Stimulated activated CD4-positive, alpha-beta T cell treated with anti-CD3 and anti-CD28 coated beads, Interleukin-4, amount 100 ng/mL, for 48 hours (primary cell): Measurements from ENCODE around the gene IGSF23.

ENCODE experiments used
- DNase-seq, 2 donors: peaks; one replicate each; pipeline ENCODE4 v3.0.0-alpha.2; 2020; ENCODE audit warnings: low read depth in 2 of 2

Gene IGSF23

DNA sequence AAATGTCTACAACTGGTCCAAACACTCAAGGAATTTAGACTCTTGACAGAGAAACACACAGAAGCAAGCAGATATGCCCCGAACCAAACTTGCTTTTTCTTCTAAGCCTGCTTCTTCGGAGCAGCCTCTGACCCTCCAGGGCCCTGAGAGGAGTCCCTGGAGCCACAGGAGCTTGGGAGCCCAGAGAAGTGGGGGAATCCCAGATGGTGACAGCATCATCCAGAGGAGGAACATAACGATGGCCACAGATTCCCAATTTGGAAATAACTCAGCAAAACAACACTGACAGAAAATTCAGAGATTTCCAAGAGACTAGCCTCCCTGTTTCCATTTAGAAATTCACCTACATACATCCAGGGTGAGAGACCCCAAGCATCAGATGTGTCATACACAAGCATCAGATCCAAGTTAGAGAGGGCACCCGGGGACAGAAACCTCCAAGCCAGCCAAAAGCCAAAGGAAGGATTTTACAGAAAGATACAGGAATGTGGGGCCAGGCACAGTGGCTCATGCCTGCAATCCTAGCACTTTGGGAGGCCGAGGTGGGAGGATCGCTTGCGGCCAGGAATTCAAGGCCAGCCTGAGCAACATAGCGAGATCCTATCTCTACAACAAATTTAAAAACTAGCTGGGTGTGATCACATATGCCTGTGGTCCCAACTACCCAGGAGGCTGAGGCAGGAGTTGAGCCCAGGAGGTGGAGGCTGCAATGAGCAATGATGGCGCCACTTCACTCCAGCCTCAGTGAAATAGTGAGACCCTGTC is 28.3 kb downstream of the IGSF23 start:
- no peak for DNase-seq

DNA sequence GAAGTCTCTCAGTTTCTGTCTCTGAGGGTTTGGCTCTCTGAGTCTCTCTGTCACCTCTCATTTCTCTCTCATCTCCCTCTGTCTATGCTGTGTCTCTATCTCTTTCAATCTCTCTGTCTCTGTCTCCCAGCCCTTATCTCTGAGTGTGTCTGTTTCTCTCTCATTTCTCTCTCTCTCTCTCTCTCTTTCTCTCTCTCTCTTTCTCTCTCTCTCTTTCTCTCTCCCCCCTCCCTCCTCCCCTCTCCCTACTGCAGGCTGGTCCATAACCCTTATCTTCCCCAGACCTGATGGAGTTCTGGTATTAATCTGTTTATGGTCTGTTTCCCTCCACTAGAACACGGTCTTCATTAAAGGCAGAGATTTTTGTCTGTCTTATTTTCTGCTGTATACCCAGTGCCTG is 29.0 kb downstream of the IGSF23 start:
- DNase-seq: no peak

DNA sequence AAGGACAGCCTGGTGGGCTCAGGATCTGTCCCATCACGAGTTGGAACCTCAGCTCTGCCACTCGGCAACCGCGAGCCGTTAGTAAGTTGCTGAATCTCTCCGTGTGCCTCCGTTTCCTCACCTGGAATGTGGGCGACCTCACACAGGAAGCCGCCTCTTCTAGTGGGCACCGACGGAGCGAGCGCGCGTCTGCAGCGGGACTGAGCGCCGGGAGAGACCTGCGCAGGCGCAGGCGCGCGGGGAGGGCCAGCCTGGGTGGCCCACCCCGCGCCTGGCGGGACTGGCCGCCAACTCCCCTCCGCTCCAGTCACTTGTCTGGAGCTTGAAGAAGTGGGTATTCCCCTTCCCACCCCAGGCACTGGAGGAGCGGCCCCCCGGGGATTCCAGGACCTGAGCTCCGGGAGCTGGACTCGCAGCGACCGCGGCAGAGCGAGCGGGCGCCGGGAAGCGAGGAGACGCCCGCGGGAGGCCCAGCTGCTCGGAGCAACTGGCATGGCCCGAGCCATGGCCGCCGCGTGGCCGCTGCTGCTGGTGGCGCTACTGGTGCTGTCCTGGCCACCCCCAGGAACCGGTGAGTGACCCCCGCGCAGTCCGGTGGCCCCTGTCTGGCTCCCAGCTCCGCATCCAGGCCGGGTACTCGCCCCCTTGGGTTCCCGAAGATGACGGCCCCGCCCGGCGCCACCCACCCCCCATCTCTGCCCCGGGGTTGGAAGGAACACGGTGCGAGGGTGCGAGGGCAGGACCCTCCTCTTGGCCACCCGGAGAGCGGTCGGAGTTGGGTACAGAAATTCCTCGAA is 30.4 kb downstream of the IGSF23 start, which contains the start of gene PVR:
Gene PVR, plus strand, starts transcription at position 306 of the 797 bp plus-strand sequence. Its CDS starts 187 bp downstream, at position 493.
- DNase-seq: peak; percentile 38

DNA sequence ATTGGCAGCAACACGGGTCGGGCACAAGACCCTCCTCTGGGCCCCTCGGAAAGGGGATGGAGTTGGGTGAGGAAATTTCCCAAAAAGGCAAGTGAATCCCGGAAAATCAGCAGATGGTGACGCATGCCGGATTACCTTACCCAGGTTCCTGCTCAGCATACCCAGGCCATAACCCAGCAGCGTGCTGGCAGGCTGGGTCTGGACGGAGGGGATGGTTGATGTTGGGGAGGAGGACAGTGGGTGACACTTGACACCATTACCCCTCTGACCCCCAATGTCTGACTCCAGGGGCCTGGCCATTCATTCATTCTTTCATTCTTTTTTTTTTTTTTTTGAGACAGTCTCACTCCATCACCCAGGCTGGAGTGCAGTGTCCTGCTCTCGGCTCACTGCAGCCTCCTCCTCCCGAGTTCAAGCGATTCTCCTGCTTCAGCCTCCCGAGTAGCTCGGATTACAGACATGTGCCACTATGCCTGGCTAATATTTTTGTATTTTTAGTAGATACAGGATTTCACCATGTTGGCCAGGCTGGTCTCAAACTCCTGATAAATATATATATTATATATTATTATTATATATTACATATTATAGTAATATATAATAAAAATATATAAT is 31.1 kb downstream of the IGSF23 start:
- DNase-seq: no peak

DNA sequence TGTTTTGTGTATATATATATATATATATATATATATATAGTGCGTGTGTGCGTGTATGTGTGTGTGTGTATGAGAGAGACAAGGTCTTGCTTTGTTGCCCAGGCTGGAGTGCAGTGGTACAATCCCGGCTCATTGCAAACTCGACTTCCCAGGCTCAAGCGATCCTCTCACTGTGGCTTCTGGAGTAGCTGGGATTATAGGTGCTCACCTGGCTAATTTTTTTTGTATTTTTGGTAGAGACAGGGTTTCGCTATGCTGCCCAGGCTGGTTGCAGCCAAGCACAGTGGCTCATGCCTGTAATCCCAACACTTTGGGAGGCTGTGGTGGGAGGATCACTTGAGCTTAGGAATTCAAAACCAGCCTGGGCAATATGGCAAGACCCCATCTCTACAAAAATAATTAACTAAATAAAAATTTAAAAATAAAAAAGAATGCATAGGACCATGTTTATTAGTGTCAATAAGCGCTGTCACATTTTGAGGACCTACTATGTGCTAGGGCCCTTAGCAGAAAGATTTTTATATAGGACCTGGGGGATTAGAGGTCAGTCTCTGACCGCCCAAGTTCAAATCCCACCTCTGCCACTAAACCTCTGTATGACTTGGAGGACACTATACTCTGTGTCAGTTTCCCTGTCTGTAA is 32.2 kb downstream of the IGSF23 start:
- DNase-seq: no peak

DNA sequence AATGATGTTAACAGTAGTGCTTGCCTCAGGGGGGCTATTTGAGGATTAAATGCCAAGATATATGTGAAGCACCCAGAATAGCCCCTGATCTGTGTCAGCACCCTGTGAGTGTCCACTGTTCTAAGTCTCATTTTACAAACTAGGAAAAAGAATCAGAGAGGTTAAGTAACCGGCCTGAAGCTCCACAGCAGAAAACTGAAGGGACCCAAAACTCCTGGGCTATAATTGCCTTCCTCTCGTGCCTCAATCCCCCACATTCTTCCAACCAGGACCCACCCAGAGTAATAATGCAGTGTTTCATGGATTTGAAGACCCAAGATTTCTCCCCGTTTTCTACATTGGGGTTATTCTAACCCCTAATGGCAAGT is 32.7 kb downstream of the IGSF23 start:
- no peak for DNase-seq

DNA sequence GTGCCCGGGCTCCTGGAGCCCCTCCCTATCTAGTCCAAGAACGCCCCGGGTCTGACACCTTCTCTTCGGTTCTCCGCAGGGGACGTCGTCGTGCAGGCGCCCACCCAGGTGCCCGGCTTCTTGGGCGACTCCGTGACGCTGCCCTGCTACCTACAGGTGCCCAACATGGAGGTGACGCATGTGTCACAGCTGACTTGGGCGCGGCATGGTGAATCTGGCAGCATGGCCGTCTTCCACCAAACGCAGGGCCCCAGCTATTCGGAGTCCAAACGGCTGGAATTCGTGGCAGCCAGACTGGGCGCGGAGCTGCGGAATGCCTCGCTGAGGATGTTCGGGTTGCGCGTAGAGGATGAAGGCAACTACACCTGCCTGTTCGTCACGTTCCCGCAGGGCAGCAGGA is 33.8 kb downstream of the IGSF23 start:
- no peak for DNase-seq

DNA sequence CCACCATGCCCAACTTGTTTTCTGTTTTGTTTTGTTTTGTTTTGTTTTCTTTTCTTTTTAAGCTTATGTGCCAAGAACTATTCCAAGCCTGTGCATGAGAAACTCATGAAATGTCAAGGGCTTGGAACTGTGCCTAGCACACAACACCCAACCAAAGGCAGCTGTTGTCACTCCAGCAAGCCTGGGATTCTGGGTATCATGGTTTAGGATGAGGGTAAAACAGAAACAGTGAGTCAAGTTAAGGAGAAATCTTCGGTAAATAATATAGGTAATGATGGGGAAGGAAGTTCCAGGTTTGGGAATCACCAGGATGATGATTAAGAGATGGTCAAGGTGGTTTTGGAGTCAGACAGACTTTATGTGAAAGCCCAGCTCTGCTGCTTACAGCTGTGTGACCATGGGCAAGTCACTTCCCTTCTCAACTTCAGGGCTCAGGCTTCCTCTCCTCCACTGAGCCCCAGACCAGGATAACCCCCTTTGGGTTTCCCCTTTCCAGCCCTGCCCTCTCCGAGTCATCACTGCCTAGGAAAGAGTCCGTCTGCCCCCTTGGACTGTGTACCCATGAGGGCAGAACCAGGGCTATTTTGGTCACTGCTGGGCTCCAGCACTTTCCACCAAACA is 35.4 kb downstream of the IGSF23 start:
- no peak for DNase-seq

DNA sequence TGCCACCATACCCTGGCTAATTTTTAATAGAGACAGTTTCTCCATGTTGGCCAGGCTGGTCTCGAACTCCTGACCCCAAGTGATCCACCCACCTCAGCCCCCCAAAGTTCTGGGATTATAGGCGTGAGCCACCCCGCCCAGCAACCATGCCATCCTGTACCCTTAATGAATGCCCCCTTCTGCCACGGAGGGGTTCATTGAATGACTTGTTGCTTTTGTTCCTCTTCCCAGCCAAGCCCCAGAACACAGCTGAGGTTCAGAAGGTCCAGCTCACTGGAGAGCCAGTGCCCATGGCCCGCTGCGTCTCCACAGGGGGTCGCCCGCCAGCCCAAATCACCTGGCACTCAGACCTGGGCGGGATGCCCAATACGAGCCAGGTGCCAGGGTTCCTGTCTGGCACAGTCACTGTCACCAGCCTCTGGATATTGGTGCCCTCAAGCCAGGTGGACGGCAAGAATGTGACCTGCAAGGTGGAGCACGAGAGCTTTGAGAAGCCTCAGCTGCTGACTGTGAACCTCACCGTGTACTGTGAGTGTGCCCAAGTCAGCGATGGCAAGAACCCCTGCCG is 36.3 kb downstream of the IGSF23 start:
- DNase-seq: no peak

DNA sequence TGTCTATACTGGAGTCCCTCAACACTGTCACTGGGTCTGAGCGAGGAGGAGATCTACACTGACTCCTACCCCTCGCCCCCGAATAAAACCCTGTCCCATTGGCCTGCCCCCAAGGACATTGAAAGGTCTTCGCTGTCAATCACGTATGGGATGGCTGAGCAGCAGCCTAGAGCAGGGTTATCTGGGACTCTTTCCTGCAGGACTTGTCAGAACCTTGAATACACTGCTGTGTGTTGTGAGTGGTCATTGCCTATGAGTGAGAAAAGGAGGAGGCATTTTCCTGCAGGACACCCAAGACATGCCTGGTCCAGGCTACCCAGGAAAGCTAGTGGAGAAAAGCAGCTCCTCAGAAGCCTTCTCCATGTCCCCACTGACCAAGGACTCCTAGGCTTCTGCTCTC is 40.0 kb downstream of the IGSF23 start:
- no peak for DNase-seq

DNA sequence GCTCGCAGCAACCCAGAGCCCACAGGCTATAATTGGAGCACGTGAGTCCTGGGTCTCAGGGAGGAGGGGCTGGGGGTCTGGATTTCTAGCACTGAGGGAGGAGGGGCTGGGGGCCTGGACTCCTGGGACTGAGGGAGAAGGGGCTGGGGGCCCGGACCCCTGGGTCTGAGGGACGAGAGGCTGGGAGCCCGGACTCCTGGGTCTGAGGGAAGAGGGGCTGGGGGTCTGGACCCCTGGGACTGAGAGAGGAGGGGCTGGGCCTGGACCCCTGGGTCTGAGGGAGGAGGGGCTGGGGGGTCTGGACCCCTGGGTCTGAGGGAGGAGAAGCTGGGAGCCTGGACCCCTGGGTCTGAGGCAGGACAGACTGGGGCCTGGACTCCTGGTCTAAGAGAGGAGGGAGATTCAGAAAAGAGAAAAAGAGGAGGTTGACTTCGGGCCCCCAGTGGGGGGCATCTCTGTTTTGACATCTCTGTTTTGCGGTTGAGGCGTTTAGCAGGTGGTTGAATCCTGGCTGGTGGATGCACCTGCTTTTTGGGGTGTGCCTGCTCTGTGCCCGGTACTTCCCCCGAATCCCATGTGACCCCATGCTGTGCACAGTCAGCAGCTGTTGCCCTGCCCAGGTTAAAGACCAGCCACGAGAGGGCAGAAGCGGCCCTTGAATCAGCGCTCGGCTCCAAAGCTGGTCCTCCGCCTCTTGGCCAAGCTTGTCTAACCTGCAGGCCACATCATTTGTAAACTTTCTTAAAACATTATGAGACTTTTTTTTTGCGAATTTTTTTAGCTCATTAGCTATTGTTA is 40.8 kb downstream of the IGSF23 start:
- peak; percentile 63 for DNase-seq

DNA sequence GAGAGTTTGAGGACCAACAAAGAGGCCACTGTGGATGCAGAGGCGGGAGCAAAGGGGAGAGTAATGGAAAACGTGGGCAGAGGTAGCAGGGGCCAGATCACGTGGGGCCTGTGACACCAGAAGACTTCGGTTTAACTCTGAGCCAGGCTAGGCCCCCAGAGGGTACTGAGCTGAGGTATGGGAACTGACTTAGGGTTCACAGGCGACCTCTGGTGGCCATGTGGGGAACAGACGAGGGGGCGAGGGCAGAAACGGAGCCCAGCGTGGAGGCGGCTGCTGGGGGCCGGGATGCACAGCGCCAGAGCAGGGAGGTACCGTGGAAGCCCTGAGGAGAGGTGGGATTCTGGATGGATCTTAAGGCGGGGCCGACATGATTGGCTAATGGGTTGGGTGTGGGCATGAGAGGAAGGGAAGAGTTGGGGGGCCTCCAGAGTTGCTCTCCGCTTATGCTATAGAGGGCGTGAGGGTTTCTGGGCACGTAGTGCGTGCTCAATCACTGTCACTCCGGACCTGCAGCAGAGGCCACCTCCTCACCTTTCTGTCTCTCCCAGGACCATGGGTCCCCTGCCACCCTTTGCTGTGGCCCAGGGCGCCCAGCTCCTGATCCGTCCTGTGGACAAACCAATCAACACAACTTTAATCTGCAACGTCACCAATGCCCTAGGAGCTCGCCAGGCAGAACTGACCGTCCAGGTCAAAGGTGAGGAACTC is 44.0 kb downstream of the IGSF23 start:
- DNase-seq: peak; percentile 61 to 77

DNA sequence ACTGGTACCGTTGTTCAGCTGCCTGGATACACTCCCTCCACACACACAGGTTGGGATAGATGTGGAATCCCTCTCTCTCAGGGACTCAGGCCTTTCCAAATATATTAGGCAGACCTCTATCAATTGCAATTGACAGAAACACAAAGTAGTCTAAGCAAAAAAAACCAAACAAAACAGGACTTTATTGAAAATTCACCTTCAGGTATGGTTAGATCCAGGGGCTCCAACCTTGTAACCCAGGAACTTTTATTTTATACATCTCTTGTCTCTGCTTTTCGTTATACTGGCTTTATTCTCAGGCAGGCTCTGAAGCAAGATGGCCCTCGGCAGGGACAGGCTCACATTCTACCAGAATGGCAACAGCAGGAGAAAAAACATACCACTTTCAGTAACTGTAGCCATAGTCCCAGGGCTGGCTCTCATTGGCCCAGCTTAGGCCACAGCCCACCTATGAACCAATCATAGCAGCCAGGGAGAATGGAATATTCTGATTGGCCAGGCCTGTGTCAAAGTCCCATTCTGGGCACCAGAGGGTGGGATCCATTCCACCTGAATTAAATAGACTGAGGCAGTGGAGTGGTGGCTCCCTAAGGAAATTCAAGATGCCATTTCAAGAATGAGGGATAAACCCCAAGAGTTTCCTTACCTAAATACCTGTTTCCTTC is 44.8 kb downstream of the IGSF23 start:
- DNase-seq: no peak

DNA sequence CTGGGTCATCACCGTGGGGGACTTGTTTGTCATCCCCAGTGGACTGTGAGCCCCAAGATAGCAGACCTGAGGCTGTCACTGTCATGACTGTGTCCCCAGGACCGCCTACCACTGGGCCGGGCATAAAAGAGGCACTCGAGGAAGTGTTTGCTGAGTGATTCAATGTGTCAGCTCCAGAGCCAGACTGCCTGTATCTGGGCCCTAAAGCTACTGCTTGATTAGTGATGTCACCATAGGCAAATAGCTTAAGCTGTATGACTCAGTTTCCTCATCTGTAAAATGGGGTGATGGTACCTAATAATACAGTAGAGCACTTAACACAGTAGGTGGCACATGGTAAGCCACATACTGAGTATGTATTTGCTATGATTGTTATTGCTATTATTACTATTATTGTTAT is 46.7 kb downstream of the IGSF23 start:
- DNase-seq: no peak

DNA sequence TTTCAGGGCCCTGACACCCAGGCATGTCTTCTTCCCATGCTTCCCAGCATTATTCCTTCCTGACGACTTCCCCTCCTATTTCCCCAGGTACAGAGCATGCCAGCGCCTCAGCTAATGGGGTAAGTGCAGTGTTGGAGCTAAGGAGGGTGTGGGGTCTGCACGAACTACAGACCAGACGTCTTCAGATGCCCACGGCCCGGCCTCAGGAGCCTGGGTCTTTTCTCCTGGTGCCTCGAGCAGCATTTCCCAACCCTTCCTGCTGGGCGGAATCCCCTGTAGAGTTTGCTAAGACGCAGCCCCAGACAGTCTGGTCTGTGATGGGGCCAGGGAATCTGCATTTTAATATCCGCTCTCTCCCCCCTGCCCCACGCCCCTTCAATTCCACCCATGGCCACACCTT is 47.8 kb downstream of the IGSF23 start:
- DNase-seq: no peak

DNA sequence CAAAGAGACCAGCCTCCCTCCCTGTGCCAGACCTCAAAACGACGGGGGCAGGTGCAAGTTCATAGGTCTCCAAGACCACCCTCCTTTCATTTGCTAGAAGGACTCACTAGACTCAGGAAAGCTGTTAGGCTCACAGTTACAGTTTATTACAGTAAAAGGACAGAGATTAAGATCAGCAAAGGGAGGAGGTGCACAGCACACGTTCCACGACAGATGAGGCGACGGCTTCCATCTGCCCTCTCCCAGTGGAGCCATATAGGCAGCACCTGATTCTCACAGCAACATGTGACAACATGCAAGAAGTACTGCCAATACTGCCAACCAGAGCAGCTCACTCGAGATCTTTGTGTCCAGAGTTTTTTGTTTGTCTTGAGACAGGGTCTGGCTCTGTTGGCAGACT is 48.5 kb downstream of the IGSF23 start:
- DNase-seq: no peak

DNA sequence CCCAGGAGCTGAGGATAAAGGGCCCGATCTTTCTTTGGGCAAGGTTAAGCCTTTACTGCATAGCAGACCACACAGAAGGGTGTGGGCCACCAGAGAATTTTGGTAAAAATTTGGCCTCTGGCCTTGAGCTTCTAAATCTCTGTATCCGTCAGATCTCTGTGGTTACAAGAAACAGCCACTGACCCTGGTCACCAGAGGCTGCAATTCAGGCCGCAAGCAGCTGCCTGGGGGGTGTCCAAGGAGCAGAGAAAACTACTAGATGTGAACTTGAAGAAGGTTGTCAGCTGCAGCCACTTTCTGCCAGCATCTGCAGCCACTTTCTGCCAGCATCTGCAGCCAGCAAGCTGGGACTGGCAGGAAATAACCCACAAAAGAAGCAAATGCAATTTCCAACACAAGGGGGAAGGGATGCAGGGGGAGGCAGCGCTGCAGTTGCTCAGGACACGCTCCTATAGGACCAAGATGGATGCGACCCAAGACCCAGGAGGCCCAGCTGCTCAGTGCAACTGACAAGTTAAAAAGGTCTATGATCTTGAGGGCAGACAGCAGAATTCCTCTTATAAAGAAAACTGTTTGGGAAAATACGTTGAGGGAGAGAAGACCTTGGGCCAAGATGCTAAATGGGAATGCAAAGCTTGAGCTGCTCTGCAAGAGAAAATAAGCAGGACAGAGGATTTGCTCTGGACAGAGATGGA is 49.5 kb downstream of the IGSF23 start:
- no peak for DNase-seq

DNA sequence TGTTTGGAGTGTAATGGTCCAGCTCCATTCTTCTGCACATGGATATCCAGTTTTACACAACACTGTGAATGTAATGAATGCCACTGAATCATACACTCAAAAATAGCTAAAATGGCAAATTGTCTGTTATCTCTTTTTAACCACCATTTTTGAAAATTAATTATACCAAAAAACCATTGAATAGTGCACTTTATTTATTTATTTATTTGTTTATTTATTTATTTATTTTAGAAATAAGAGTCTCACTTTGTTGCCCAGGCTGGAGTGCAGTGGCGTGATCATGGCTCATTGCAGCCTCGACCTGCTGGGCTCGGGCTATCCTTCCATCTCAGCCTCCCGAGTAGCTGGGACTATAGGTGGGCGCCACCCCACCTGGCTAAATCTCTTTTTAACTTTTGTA is 50.6 kb downstream of the IGSF23 start:
- no peak for DNase-seq

DNA sequence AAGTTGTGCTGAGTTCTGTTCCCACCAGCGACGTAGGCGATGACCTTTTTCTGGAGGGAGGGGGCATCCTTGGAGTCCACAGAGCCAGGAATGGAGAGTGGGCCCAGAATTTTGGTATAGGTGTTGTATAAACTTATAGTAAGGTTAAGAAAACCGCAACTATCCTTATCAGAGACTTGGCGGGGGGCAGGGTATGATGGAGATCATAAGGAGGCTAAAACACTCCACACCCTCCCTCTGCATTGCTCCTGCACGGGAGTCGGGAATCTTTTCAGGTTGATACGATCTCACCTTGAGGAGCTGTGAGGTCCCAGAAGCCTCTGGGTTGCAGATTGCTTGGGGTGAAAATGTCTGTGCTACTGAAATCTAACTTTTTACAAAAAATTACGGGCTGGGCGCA is 51.6 kb downstream of the IGSF23 start:
- no peak for DNase-seq
